Neural progenitor cell (in vitro differentiated cells): Measurements from ENCODE around the gene MYL12A. TPM values are rescaled to one million over a fixed set of nuclear protein-coding genes. Genes with fewer than 3 reads are reported as not detected.

Experiments
- DNase-seq: peaks from one replicate; pipeline ENCODE4 v3.0.0-alpha.2; 2016; ENCODE audit warnings: low spot score
- H2AFZ ChIP-seq: fragments of 200-600 bp; sonication (generic); replicated peaks from 2 replicates; pipeline ENCODE4 v1.6.1; 2016; ENCODE audit warnings: antibody characterized with exemption
- H3F3A ChIP-seq: fragments of 200-600 bp; sonication (generic); 2 replicates; pipeline ENCODE4 v1.6.1; 2016; ENCODE audit warnings: antibody characterized with exemption, low read depth
- H3K27ac ChIP-seq: fragments of 200-600 bp; sonication (generic); 2 replicates; pipeline ENCODE4 v1.5.1; 2016; ENCODE audit warnings: mild to moderate bottlenecking
- H3K27me3 ChIP-seq: fragments of 200-600 bp; sonication (generic); 2 replicates; pipeline ENCODE4 v1.6.1; 2016; ENCODE audit warnings: mild to moderate bottlenecking, moderate library complexity
- H3K36me3 ChIP-seq: fragments of 200-600 bp; sonication (generic); 2 replicates; pipeline ENCODE4 v1.5.1; 2016
- H3K4me1 ChIP-seq: fragments of 200-600 bp; sonication (generic); 2 replicates; pipeline ENCODE4 v1.6.1; 2016; ENCODE audit warnings: mixed run types
- H3K4me2 ChIP-seq: fragments of 200-600 bp; sonication (generic); 2 replicates; pipeline ENCODE4 v1.6.1; 2016
- H3K4me3 ChIP-seq: fragments of 200-600 bp; sonication (generic); 2 replicates; pipeline ENCODE4 v1.5.1; 2016
- H3K79me2 ChIP-seq: fragments of 200-600 bp; sonication (generic); 2 replicates; pipeline ENCODE4 v1.6.1; 2016; ENCODE audit warnings: low read depth
- H3K9ac ChIP-seq: fragments of 200-600 bp; sonication (generic); 2 replicates; pipeline ENCODE4 v1.6.1; 2016
- H3K9me3 ChIP-seq: fragments of 200-600 bp; sonication (generic); 2 replicates; pipeline ENCODE4 v1.5.1; 2016; ENCODE audit warnings: low read depth
- H4K20me1 ChIP-seq: fragments of 200-600 bp; sonication (generic); 2 replicates; pipeline ENCODE4 v1.6.1; 2016; ENCODE audit warnings: low read depth
- H3K27ac Mint-ChIP-seq: 3 replicates; pipeline ENCODE4 v1.8.0; 2021; ENCODE audit warnings: mixed read lengths
- H3K27me3 Mint-ChIP-seq: 2 replicates; pipeline ENCODE4 v1.8.0; 2022; ENCODE audit warnings: low read depth, mild to moderate bottlenecking, inconsistent platforms, moderate library complexity, mixed read lengths; ENCODE audit not compliant: insufficient read depth
- H3K36me3 Mint-ChIP-seq: 3 replicates; pipeline ENCODE4 v1.8.0; 2021; ENCODE audit warnings: mixed read lengths
- H3K4me1 Mint-ChIP-seq: 3 replicates; pipeline ENCODE4 v1.8.0; 2021; ENCODE audit warnings: mixed read lengths
- H3K4me3 Mint-ChIP-seq: 3 replicates; pipeline ENCODE4 v1.8.0; 2021; ENCODE audit warnings: mild to moderate bottlenecking, moderate library complexity, mixed read lengths
- H3K9me3 Mint-ChIP-seq: 3 replicates; pipeline ENCODE4 v1.8.0; 2020; ENCODE audit warnings: mixed read lengths
- CTCF ChIP-seq: fragments of 200-600 bp; sonication (generic); IDR thresholded peaks from 2 replicates; pipeline ENCODE4 v1.5.1; 2017; ENCODE audit warnings: antibody characterized with exemption, mild to moderate bottlenecking
- EZH2 ChIP-seq: fragments of 200-600 bp; sonication (generic); IDR thresholded peaks from 2 replicates; pipeline ENCODE4 v1.6.1; 2017; ENCODE audit warnings: antibody characterized with exemption, mild to moderate bottlenecking, moderate library complexity
- EZH2phosphoT487 ChIP-seq: fragments of 200-600 bp; sonication (generic); IDR thresholded peaks from 2 replicates; pipeline ENCODE4 v1.6.1; 2017; ENCODE audit warnings: antibody characterized with exemption
- total RNA-seq: library from RNA; depleted of rRNA; stranded (reverse); fragments of >200 nt; gene quantifications from 2 replicates; pipeline ENCODE4 v1.2.3, GENCODE V29; 2015; ENCODE audit warnings: low replicate concordance

Gene MYL12A
- total RNA-seq, 1 donor from 2014 or later, result 365 TPM

GRCh38 chr18:3248658-3249359 lies 1.2 kb downstream of the MYL12A start:
- H3F3A ChIP-seq, result peaks cover 29% of the 10 kb centered on the region
- peak overlapping the region; percentile 97 for H3K4me2 ChIP-seq
- H3K9ac ChIP-seq, result peak overlapping the region; percentile 90
- Mint-ChIP-seq H3K9me3 (no peaks in the 10 kb centered on the region), H3K27me3 (peaks cover 2% of the 10 kb centered on the region), H3K4me3 (peak overlapping the region; percentile 93), H3K27ac (peak overlapping the region; percentile 93), H3K36me3 (peaks cover 6% of the 10 kb centered on the region), H3K4me1 (peaks cover 21% of the 10 kb centered on the region)
- peaks cover 46% of the 10 kb centered on the region for H4K20me1 ChIP-seq
- TF ChIP-seq CTCF, result no peak
- no peak for TF ChIP-seq EZH2
- no peak for TF ChIP-seq EZH2phosphoT487
- no peaks in the 10 kb centered on the region for H3K27me3 ChIP-seq
- H3K4me1 ChIP-seq, result peaks cover 17% of the 10 kb centered on the region
- H3K4me3 ChIP-seq, result peak overlapping the region; percentile 95
- no peak overlapping the region for H2AFZ ChIP-seq
- peak; percentile 31 for DNase-seq
- H3K36me3 ChIP-seq, result peaks cover 7% of the 10 kb centered on the region
- no peak overlapping the region for H3K27ac ChIP-seq
- peaks cover 58% of the 10 kb centered on the region for H3K79me2 ChIP-seq
- H3K9me3 ChIP-seq, result no peaks in the 10 kb centered on the region

DNA sequence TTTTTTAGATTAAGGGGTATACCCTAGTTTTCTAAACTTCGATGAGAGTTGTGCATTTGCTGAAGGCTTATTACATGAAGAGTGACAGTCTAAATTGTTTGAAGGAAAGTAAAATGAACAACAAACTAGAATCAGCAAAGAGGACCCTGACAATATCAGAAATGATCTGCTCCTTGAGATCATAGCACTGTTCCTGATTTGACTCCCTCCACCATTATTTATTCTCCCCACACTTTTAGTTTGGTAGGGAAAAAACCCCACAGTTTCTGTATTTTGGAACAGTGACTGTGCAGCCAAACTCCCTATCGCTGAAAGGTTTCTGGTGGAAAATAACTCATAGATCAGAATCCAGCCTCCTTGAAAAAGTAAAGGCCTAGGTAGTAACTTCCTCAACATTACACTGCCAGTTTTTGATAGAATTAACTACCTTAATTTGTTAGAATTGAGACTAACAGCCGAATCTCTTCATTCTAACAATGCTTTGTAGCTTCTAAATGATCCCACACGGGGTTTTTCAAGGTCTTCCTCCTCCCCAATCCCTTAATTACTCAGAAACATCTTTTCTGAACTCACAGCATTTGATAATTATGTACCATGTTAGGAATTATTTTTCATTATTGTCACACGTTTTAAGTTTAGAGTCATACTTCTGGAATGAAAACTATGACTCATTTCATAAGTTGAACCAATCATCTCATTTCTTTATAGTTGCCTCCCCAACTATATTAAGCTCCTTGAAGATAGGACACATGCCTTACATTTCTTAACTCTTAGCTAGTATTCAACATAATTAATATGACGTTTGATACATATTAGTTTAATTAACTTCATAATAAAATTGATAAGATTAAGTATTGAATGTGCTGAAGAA lies 2.9 kb downstream of the MYL12A start:
- no peak overlapping the region for H3K9ac ChIP-seq
- TF ChIP-seq CTCF (no peak), EZH2 (no peak), EZH2phosphoT487 (no peak)
- no peak overlapping the region for H3K27ac ChIP-seq
- Mint-ChIP-seq H3K27me3 (peaks cover 2% of the 10 kb centered on the region), H3K27ac (no peak overlapping the region), H3K36me3 (peaks cover 14% of the 10 kb centered on the region), H3K9me3 (no peaks in the 10 kb centered on the region), H3K4me1 (peaks cover 20% of the 10 kb centered on the region), H3K4me3 (no peak overlapping the region)
- peaks cover 22% of the 10 kb centered on the region for H3K36me3 ChIP-seq
- H3K9me3 ChIP-seq, result no peaks in the 10 kb centered on the region
- no peak overlapping the region for H3K4me2 ChIP-seq
- no peak for DNase-seq
- peaks cover 17% of the 10 kb centered on the region for H3K4me1 ChIP-seq
- no peak overlapping the region for H3K4me3 ChIP-seq
- H4K20me1 ChIP-seq, result peaks cover 46% of the 10 kb centered on the region
- H3F3A ChIP-seq, result peaks cover 38% of the 10 kb centered on the region
- no peaks in the 10 kb centered on the region for H3K27me3 ChIP-seq
- no peak overlapping the region for H2AFZ ChIP-seq
- peaks cover 58% of the 10 kb centered on the region for H3K79me2 ChIP-seq

DNA sequence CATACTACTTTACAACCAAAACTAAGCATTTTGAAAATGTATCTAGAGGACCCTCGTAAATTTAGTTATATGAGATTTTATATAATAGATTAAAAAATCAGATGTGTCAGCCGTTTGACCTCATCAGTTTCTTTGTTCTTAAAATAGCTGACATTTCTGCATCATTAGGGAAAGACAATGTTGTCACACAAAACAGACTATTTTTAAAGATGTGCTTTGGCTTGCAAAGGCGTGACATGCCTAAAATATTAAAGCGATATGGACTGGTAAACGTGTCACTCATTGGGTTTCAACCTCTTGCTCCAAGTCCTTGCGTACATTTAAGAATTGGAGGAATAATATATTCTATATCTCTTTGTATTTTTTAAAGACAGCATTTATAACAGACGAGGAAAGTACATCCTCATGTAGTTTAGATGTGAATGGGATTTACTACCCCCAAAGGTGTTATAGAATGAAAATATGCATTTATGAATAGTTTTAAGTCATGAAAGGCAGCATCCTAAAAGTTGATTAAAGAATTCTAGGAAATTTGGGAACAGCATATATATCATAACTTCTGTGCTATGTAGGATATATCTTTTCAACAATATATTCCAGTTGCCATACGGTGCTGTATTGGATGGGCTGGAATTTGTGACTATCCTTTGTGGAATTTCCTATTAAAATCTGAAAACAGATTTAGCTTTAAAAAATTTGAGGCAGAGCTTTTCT lies 3.8 kb downstream of the MYL12A start:
- H3K4me2 ChIP-seq, result no peak overlapping the region
- no peak overlapping the region for H3K4me3 ChIP-seq
- Mint-ChIP-seq H3K27ac (no peak overlapping the region), H3K9me3 (no peaks in the 10 kb centered on the region), H3K4me1 (peaks cover 10% of the 10 kb centered on the region), H3K36me3 (peaks cover 14% of the 10 kb centered on the region), H3K27me3 (peaks cover 2% of the 10 kb centered on the region), H3K4me3 (no peak overlapping the region)
- H3F3A ChIP-seq, result peaks cover 37% of the 10 kb centered on the region
- H2AFZ ChIP-seq, result no peak overlapping the region
- no peak for DNase-seq
- peaks cover 58% of the 10 kb centered on the region for H3K79me2 ChIP-seq
- H4K20me1 ChIP-seq, result peaks cover 46% of the 10 kb centered on the region
- peaks cover 30% of the 10 kb centered on the region for H3K36me3 ChIP-seq
- H3K9ac ChIP-seq, result no peak overlapping the region
- no peak for TF ChIP-seq EZH2
- TF ChIP-seq CTCF, result no peak
- TF ChIP-seq EZH2phosphoT487, result no peak
- H3K4me1 ChIP-seq, result peaks cover 16% of the 10 kb centered on the region
- H3K27me3 ChIP-seq, result no peaks in the 10 kb centered on the region
- no peaks in the 10 kb centered on the region for H3K9me3 ChIP-seq
- no peak overlapping the region for H3K27ac ChIP-seq
